H9 (cell line): ENCODE results near the gene PHETA1. TPM values are rescaled to one million over a fixed set of nuclear protein-coding genes. Genes with fewer than 3 reads are reported as not detected.
A peak's percentile ranks its signal among the peaks of the same experiment; 100 is the strongest.

Source experiments
- DNase-seq: peaks from one replicate; pipeline ENCODE4 v3.0.0-alpha.2; 2017
- H2AFZ ChIP-seq: one replicate; pipeline ENCODE4 v1.6.1; 2013; ENCODE audit warnings: mild to moderate bottlenecking, low read length, control low read depth, moderate library complexity
- H2AK5ac ChIP-seq: 2 replicates; pipeline ENCODE4 v1.6.1; 2013; ENCODE audit warnings: low read length, control low read depth, mixed read lengths; ENCODE audit not compliant: insufficient read length
- H2BK120ac ChIP-seq: one replicate; pipeline ENCODE4 v1.6.1; 2013; ENCODE audit warnings: low read depth, mild to moderate bottlenecking, low read length, control low read depth, inconsistent platforms; ENCODE audit not compliant: poor library complexity, severe bottlenecking
- H2BK12ac ChIP-seq: 2 replicates; pipeline ENCODE4 v1.6.1; 2013; ENCODE audit warnings: low read length, control low read depth, mixed read lengths, low read depth; ENCODE audit not compliant: insufficient read length
- H2BK15ac ChIP-seq: 2 replicates; pipeline ENCODE4 v1.6.1; 2013; ENCODE audit warnings: low read depth, low read length, control low read depth
- H2BK20ac ChIP-seq: one replicate; pipeline ENCODE4 v1.6.1; 2013; ENCODE audit warnings: low read depth, mild to moderate bottlenecking, low read length, control low read depth, inconsistent platforms; ENCODE audit not compliant: poor library complexity, severe bottlenecking
- H2BK5ac ChIP-seq: 2 replicates; pipeline ENCODE4 v1.6.1; 2013; ENCODE audit warnings: low read length, control low read depth, mixed read lengths; ENCODE audit not compliant: insufficient read length
- H3K14ac ChIP-seq: 2 replicates; pipeline ENCODE4 v1.6.1; 2013; ENCODE audit warnings: low read length, control low read depth; ENCODE audit not compliant: insufficient read depth
- H3K18ac ChIP-seq: 2 replicates; pipeline ENCODE4 v1.6.1; 2013; ENCODE audit warnings: low read depth, mild to moderate bottlenecking, mixed read lengths, low read length, control low read depth; ENCODE audit not compliant: insufficient read length
- H3K23ac ChIP-seq: 2 replicates; pipeline ENCODE4 v1.6.1; 2013; ENCODE audit warnings: low read length, control low read depth, mixed read lengths, low read depth; ENCODE audit not compliant: insufficient read length
- H3K23me2 ChIP-seq: 2 replicates; pipeline ENCODE4 v1.6.1; 2013; ENCODE audit warnings: low read depth, mild to moderate bottlenecking, mixed read lengths, low read length, control low read depth; ENCODE audit not compliant: insufficient read length, poor library complexity, severe bottlenecking
- H3K27ac ChIP-seq: 2 replicates; pipeline ENCODE4 v1.5.1; 2013; ENCODE audit warnings: low read length, control low read depth, mixed read lengths, low read depth; ENCODE audit not compliant: insufficient read length
- H3K27me3 ChIP-seq: 2 replicates; pipeline ENCODE4 v1.6.1; 2013; ENCODE audit warnings: low read length, control low read depth, inconsistent platforms; ENCODE audit not compliant: insufficient read depth
- H3K4ac ChIP-seq: 2 replicates; pipeline ENCODE4 v1.6.1; 2013; ENCODE audit warnings: low read depth, mild to moderate bottlenecking, control low read depth, inconsistent platforms, low read length, moderate library complexity
- H3K4me1 ChIP-seq: 2 replicates; pipeline ENCODE4 v1.6.1; 2013; ENCODE audit warnings: low read length, control low read depth, inconsistent platforms; ENCODE audit not compliant: insufficient read depth
- H3K4me2 ChIP-seq: 2 replicates; pipeline ENCODE4 v1.6.1; 2013; ENCODE audit warnings: low read length, control low read depth, mixed read lengths; ENCODE audit not compliant: insufficient read length, insufficient read depth
- H3K56ac ChIP-seq: 2 replicates; pipeline ENCODE4 v1.6.1; 2013; ENCODE audit warnings: low read depth, mild to moderate bottlenecking, mixed read lengths, low read length, control low read depth; ENCODE audit not compliant: insufficient read length
- H3K79me1 ChIP-seq: 2 replicates; pipeline ENCODE4 v1.6.1; 2013; ENCODE audit warnings: low read depth, mild to moderate bottlenecking, moderate library complexity, low read length, control low read depth, inconsistent platforms; ENCODE audit not compliant: insufficient read depth, poor library complexity, severe bottlenecking
- H3K79me2 ChIP-seq: 2 replicates; pipeline ENCODE4 v1.6.1; 2013; ENCODE audit warnings: low read length, control low read depth, inconsistent platforms; ENCODE audit not compliant: insufficient read depth
- H3K9ac ChIP-seq: 2 replicates; pipeline ENCODE4 v1.6.1; 2013; ENCODE audit warnings: low read length, control low read depth, mixed read lengths; ENCODE audit not compliant: insufficient read length; ENCODE audit errors: extremely low read depth
- H3K9me3 ChIP-seq: one replicate; pipeline ENCODE4 v1.6.1; 2013; ENCODE audit warnings: low read depth, low read length, inconsistent platforms; ENCODE audit not compliant: control insufficient read depth
- H3T11ph ChIP-seq: one replicate; pipeline ENCODE4 v1.6.1; 2013; ENCODE audit warnings: mild to moderate bottlenecking, low read length, control low read depth, inconsistent platforms
- H4K20me1 ChIP-seq: one replicate; pipeline ENCODE4 v1.6.1; 2013; ENCODE audit not compliant: control insufficient read depth, insufficient read length, insufficient read depth
- H4K5ac ChIP-seq: 2 replicates; pipeline ENCODE4 v1.6.1; 2013; ENCODE audit warnings: low read depth, mild to moderate bottlenecking, mixed read lengths, low read length, control low read depth; ENCODE audit not compliant: insufficient read length
- H4K8ac ChIP-seq: replicated peaks from 2 replicates; pipeline ENCODE4 v1.6.1; 2013; ENCODE audit warnings: low read length, control low read depth, mixed read lengths, low read depth; ENCODE audit not compliant: insufficient read length
- H4K91ac ChIP-seq: 2 replicates; pipeline ENCODE4 v1.6.1; 2013; ENCODE audit warnings: low read depth, mild to moderate bottlenecking, moderate library complexity, mixed read lengths, low read length, control low read depth; ENCODE audit not compliant: insufficient read length
- H3K27ac Mint-ChIP-seq, 3 experiments: 2 replicates in 2 of 3; 3 replicates in 1 of 3; pipeline ENCODE4 v1.8.0; 2020 to 2021; ENCODE audit warnings: mixed read lengths in 3 of 3, mild to moderate bottlenecking in 1 of 3, moderate library complexity in 1 of 3
- H3K27me3 Mint-ChIP-seq: 2 replicates; pipeline ENCODE4 v1.8.0; 2021; ENCODE audit warnings: low read depth, mild to moderate bottlenecking, moderate library complexity, mixed read lengths
- H3K36me3 Mint-ChIP-seq, 3 experiments: 2 replicates in 2 of 3; 3 replicates in 1 of 3; pipeline ENCODE4 v1.8.0; 2020 to 2021; ENCODE audit warnings: low read depth in 3 of 3, mixed read lengths in 3 of 3; ENCODE audit not compliant: insufficient read depth in 1 of 3
- H3K4me1 Mint-ChIP-seq, 2 experiments: 2 replicates each; pipeline ENCODE4 v1.8.0; 2020; ENCODE audit warnings: mixed read lengths in 2 of 2
- H3K4me3 Mint-ChIP-seq, 2 experiments: 2 replicates in 1 of 2; 3 replicates in 1 of 2; pipeline ENCODE4 v1.8.0; 2020 to 2021; ENCODE audit warnings: mild to moderate bottlenecking in 2 of 2, mixed read lengths in 2 of 2, moderate library complexity in 1 of 2
- H3K9me3 Mint-ChIP-seq, 2 experiments: 2 replicates in 1 of 2; 3 replicates in 1 of 2; pipeline ENCODE4 v1.8.0; 2020; ENCODE audit warnings: mild to moderate bottlenecking in 2 of 2, mixed read lengths in 2 of 2, moderate library complexity in 1 of 2
- WGBS: extraction: QIAGEN DNeasy Blood & Tissue Kit; methylation state at CpG from one replicate; pipeline ENCODE4 v1.1.7; 2013; ENCODE audit warnings: missing lambda C conversion rate, low lambda C conversion rate, mixed read lengths; ENCODE audit not compliant: insufficient read length; ENCODE audit errors: extremely low coverage; 5-methylcytosine and 5-hydroxymethylcytosine counted together
- total RNA-seq: library from RNA; stranded (reverse); gene quantifications from 2 replicates; pipeline ENCODE4 v1.2.1, GENCODE V29; 2021
- TF ChIP-seq, protein P1 (sequence below): fragments of 200-600 bp; sonication (generic); conservative IDR thresholded peaks from 3 replicates; pipeline ENCODE4 v1.8.0; 2021; ENCODE audit warnings: antibody characterized with exemption, mild to moderate bottlenecking

PHETA1 gene
- total RNA-seq, 1 experiment from 2014 or later = 13.1 TPM

DNA sequence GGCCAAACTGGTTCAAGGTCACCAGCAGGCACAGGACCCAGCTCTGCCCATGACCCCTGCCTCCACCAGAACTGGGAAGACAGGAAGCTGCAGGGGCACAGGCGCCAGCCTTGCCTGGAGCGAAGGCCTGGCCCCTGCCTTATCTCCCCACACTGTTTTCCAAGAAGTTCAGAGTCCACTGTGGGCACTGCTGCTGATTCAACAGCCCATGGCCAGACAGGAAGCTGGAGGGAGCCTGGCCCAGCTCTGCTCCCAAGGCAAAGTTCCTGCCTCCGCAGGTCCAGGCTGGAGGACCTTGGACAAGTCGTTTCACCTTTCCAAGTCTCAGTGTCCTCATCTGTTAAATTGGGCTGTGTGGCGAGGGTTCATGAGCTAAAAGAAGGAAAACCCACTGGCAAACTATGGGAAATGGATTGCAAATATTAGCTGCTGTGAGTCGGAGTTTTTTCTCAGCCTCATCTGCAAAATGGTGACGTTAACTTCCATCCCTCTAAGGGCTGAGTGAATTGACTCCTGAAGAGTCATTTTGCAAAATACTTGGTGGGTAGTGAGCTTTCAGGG is 1.2 kb downstream of the PHETA1 start:
- no peak overlapping the region for H3K27ac Mint-ChIP-seq
- Histone ChIP-seq H2BK12ac (no peak overlapping the region), H3K4me2 (peak overlapping the region; percentile 78), H4K5ac (no peak overlapping the region), H2BK15ac (no peak overlapping the region), H2AFZ (no peak overlapping the region), H2BK20ac (no peak overlapping the region), H2AK5ac (no peak overlapping the region), H4K91ac (no peak overlapping the region), H3K27ac (no peak overlapping the region), H3K14ac (no peak overlapping the region; the same call in 1 of the 2 replicates), H3K23ac (no peak overlapping the region), H3K79me2 (no peaks in the 10 kb centered on the region), H4K8ac (no peak overlapping the region), H3K9ac (no peak overlapping the region), H3K27me3 (no peaks in the 10 kb centered on the region), H3K79me1 (no peaks in the 10 kb centered on the region), H3K9me3 (no peaks in the 10 kb centered on the region), H3K4me1 (no peaks in the 10 kb centered on the region), H2BK5ac (no peak overlapping the region), H3T11ph (no peak overlapping the region), H2BK120ac (no peak overlapping the region), H3K18ac (no peak overlapping the region), H4K20me1 (no peaks in the 10 kb centered on the region), H3K4ac (no peak overlapping the region), H3K23me2 (peaks cover 13% of the 10 kb centered on the region), H3K56ac (no peak overlapping the region)
- H3K4me3 Mint-ChIP-seq = peak overlapping the region; percentile 73 to 86
- H3K27me3 Mint-ChIP-seq = peaks cover 17% of the 10 kb centered on the region
- no peak for DNase-seq
- H3K9me3 Mint-ChIP-seq = no peaks in the 10 kb centered on the region; a peak in 1 of 5 replicates
- peaks cover 10 to 14% of the 10 kb centered on the region in 2 experiments for H3K4me1 Mint-ChIP-seq
- WGBS = no CpG with 5 or more reads among the region's 7 CpGs
- TF ChIP-seq, protein P1, sequence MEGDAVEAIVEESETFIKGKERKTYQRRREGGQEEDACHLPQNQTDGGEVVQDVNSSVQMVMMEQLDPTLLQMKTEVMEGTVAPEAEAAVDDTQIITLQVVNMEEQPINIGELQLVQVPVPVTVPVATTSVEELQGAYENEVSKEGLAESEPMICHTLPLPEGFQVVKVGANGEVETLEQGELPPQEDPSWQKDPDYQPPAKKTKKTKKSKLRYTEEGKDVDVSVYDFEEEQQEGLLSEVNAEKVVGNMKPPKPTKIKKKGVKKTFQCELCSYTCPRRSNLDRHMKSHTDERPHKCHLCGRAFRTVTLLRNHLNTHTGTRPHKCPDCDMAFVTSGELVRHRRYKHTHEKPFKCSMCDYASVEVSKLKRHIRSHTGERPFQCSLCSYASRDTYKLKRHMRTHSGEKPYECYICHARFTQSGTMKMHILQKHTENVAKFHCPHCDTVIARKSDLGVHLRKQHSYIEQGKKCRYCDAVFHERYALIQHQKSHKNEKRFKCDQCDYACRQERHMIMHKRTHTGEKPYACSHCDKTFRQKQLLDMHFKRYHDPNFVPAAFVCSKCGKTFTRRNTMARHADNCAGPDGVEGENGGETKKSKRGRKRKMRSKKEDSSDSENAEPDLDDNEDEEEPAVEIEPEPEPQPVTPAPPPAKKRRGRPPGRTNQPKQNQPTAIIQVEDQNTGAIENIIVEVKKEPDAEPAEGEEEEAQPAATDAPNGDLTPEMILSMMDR = no peak
- peaks cover 0 to 13% (median 3%) of the 10 kb centered on the region in 3 experiments; a peak in 5 of 7 replicates for H3K36me3 Mint-ChIP-seq
